Calu3 (cell line): Measurements from ENCODE around the gene LTC4S. TPM values are rescaled to one million over a fixed set of nuclear protein-coding genes. Genes with fewer than 3 reads are reported as not detected.

Experiments used
- BruUV-seq: library from RNA; stranded (reverse); fragments of 400-500 nt; replicated peaks from 2 replicates; lab custom pipeline; 2021; lab: Mats Ljungman, UMichigan
- CTCF ChIA-PET: fragments of 300-600 bp; sonication (Branson Sonifier 250); formaldehyde crosslinking; loops from one replicate; lab custom pipeline; 2022; ENCODE audit warnings: antibody characterized with exemption; lab: Charles Lee
- DNase-seq: peaks from one replicate; pipeline ENCODE4 v3.0.0; 2022
- H3K27ac Mint-ChIP-seq: one replicate; pipeline ENCODE4 v1.8.0; 2022; ENCODE audit warnings: mixed read lengths; ENCODE audit not compliant: unreplicated experiment
- H3K27me3 Mint-ChIP-seq: one replicate; pipeline ENCODE4 v1.8.0; 2022; ENCODE audit warnings: mixed read lengths; ENCODE audit not compliant: unreplicated experiment
- H3K36me3 Mint-ChIP-seq: one replicate; pipeline ENCODE4 v1.8.0; 2022; ENCODE audit warnings: mild to moderate bottlenecking, moderate library complexity, mixed read lengths; ENCODE audit not compliant: insufficient read depth, unreplicated experiment
- H3K4me1 Mint-ChIP-seq: one replicate; pipeline ENCODE4 v1.8.0; 2022; ENCODE audit warnings: mild to moderate bottlenecking, low read depth, mixed read lengths; ENCODE audit not compliant: unreplicated experiment
- H3K4me3 Mint-ChIP-seq: one replicate; pipeline ENCODE4 v1.8.0; 2022; ENCODE audit warnings: mild to moderate bottlenecking, low read depth, moderate library complexity, mixed read lengths; ENCODE audit not compliant: unreplicated experiment
- H3K9me3 Mint-ChIP-seq: one replicate; pipeline ENCODE4 v1.8.0; 2022; ENCODE audit warnings: low read depth, mixed read lengths; ENCODE audit not compliant: unreplicated experiment
- intact Hi-C: fragments of 100-400 bp; cut with micrococcal nuclease; formaldehyde crosslinking; loops from one replicate; pipeline ENCODE4 v1.10.0; 2022; ENCODE audit not compliant: unreplicated experiment
- total RNA-seq: library from RNA; stranded (reverse); gene quantifications from 2 replicates; pipeline ENCODE4 v1.2.3, GENCODE V29; 2022
- TF ChIP-seq, protein P1 (sequence below): fragments of 200-600 bp; IDR thresholded peaks from one replicate; pipeline ENCODE4 v1.8.0; 2022; ENCODE audit warnings: antibody characterized with exemption; ENCODE audit not compliant: unreplicated experiment

The LTC4S gene
- total RNA-seq, 1 experiment from 2014 or later = 4.9 TPM

DNA sequence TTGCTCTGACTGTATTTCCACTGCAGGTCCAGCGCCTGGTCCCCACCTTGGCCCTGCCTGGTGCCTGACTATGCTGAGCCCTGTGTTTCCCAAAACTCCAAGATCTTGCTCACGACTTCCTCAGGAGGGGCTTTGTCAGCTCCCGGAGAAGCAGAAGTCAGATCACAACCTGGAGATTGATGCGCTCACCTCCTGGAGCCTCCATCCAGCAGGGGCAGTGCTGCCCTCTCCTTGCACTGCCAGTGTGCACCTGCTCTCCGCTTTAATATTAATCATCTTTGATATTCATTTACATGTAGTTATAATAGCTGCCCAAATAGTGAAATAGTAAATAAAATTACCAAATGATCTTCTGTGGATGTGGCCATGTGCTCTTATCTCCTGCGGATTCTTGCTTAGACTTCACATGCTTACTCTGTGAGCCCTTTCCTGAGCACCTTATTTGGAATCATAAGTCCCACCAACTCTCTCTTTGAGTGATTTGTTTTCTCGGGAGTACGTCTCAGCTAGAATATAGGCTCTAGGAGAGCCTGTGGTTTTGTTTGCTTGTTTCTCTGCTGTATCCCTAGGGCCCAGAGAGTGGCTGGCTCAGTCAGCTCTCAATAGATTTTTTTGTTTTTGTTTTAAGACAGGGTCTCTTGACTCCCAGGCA lies 43.8 kb upstream of the LTC4S start:
- H3K4me3 Mint-ChIP-seq = no peak overlapping the region
- no peak for DNase-seq
- H3K27ac Mint-ChIP-seq = no peak overlapping the region
- no TSS peak for BruUV-seq
- peaks cover 7% of the 10 kb centered on the region for H3K36me3 Mint-ChIP-seq
- H3K9me3 Mint-ChIP-seq = no peaks in the 10 kb centered on the region
- intact Hi-C loops = no loop called here
- TF ChIP-seq, protein P1, sequence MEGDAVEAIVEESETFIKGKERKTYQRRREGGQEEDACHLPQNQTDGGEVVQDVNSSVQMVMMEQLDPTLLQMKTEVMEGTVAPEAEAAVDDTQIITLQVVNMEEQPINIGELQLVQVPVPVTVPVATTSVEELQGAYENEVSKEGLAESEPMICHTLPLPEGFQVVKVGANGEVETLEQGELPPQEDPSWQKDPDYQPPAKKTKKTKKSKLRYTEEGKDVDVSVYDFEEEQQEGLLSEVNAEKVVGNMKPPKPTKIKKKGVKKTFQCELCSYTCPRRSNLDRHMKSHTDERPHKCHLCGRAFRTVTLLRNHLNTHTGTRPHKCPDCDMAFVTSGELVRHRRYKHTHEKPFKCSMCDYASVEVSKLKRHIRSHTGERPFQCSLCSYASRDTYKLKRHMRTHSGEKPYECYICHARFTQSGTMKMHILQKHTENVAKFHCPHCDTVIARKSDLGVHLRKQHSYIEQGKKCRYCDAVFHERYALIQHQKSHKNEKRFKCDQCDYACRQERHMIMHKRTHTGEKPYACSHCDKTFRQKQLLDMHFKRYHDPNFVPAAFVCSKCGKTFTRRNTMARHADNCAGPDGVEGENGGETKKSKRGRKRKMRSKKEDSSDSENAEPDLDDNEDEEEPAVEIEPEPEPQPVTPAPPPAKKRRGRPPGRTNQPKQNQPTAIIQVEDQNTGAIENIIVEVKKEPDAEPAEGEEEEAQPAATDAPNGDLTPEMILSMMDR = no peak
- peaks cover 11% of the 10 kb centered on the region for H3K4me1 Mint-ChIP-seq
- CTCF ChIA-PET = interaction anchor here (0.7 kb wide), 1 partner anchor 18 kb away, joined by 3 read pairs; no protein-coding TSS in a partner anchor
- no peaks in the 10 kb centered on the region for H3K27me3 Mint-ChIP-seq

DNA sequence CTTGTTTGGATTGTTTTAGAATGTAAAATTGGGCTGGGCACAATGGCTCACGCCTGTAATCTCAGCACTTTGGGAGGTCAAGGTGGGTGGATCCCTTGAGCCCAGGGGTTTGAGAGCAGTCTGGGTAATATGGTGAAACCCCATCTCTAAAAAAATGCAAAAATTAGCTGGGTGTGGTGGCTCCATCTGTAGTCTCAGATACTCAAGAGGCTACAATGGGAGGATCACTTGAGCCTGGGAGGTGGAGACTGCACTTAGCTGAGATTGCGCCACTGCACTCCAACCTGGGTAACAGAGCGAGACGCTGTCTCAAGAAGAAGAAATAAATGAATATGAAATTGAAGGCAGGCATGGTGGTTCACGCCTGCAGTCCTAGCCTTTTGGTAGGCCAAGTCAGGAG lies 39.8 kb upstream of the LTC4S start:
- intact Hi-C loops = no loop called here
- Mint-ChIP-seq H3K4me3 (no peak overlapping the region), H3K27me3 (no peaks in the 10 kb centered on the region), H3K36me3 (peaks cover 7% of the 10 kb centered on the region), H3K4me1 (peaks cover 21% of the 10 kb centered on the region), H3K9me3 (no peaks in the 10 kb centered on the region), H3K27ac (no peak overlapping the region)
- BruUV-seq = no TSS peak
- CTCF ChIA-PET = no interaction called here
- TF ChIP-seq, protein P1 = no peak
- no peak for DNase-seq

DNA sequence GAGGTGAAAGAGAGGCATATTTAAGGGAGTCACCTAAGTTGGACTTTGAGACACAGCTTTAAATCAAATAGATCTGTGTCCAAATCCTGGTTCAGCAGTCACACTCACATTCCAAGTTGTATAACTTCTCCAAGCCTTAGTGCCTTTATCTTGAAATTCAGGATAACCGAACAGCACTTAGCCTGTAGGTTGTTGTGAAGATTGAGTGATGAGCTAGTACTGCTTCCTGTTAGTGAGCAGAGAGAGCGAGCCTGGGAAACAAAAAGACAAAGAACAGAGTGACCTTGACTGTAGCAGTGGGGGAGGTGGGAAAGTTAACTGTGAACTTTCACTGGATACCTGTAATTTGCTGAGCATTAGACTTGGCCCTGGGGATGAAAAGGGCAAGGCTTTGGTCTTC lies 38.8 kb upstream of the LTC4S start:
- H3K4me3 Mint-ChIP-seq = no peak overlapping the region
- H3K4me1 Mint-ChIP-seq = peaks cover 29% of the 10 kb centered on the region
- no peaks in the 10 kb centered on the region for H3K27me3 Mint-ChIP-seq
- CTCF ChIA-PET = no interaction called here
- DNase-seq = no peak
- no TSS peak for BruUV-seq
- TF ChIP-seq, protein P1 = no peak
- H3K36me3 Mint-ChIP-seq = peaks cover 7% of the 10 kb centered on the region
- H3K27ac Mint-ChIP-seq = no peak overlapping the region
- intact Hi-C loops = no loop called here
- H3K9me3 Mint-ChIP-seq = no peaks in the 10 kb centered on the region

DNA sequence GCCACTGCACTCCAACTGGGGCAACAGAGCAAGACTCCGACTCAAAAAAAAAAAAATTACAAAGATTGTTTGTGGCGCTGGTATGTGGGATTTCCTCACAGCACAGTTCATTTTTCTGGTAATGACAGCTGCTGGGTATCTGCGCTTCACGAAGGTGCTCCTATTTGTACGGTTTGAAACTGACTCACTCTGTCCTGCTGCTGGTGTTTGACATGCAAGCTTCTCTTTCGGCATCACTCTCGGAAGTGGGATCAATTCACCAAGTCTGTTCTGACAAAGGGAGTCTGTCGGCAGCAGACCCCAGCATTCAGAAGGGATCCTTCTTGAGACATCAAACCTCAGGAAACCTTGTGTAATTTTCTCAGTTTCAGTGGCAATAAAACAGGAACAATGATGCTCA lies 34.8 kb upstream of the LTC4S start:
- no peak overlapping the region for H3K27ac Mint-ChIP-seq
- H3K27me3 Mint-ChIP-seq = no peaks in the 10 kb centered on the region
- no TSS peak for BruUV-seq
- TF ChIP-seq, protein P1 = no peak
- H3K4me3 Mint-ChIP-seq = no peak overlapping the region
- H3K36me3 Mint-ChIP-seq = no peaks in the 10 kb centered on the region
- intact Hi-C loops = no loop called here
- no peak for DNase-seq
- H3K4me1 Mint-ChIP-seq = peaks cover 60% of the 10 kb centered on the region
- CTCF ChIA-PET = no interaction called here
- no peaks in the 10 kb centered on the region for H3K9me3 Mint-ChIP-seq
